Natural killer cell (primary cell): ENCODE results near the gene RPL23. TPM values are rescaled to one million over a fixed set of nuclear protein-coding genes. Genes with fewer than 3 reads are reported as not detected.
A peak's percentile ranks its signal among the peaks of the same experiment; 100 is the strongest.

ENCODE experiments used
- ATAC-seq, 3 donors: fragments of 150-1000 bp in 2 of 3; fragments of 200-7000 bp in 1 of 3; cut with Tn5 transposase; 1 replicate in 1 of 3; 2 replicates in 2 of 3; pipeline ENCODE4 v1.10.0; 2021; ENCODE audit warnings: mild to moderate bottlenecking in 2 of 3, moderate library complexity in 2 of 3
- DNase-seq, 2 donors: peaks; one replicate each; pipeline versions ENCODE4 v3.0.0 to v3.0.0-alpha.2; 2013 to 2021; ENCODE audit warnings: mixed read lengths in 1 of 2
- H3K27ac ChIP-seq: one replicate; pipeline ENCODE4 v1.5.1; 2013; ENCODE audit warnings: mild to moderate bottlenecking, low read length
- H3K27me3 ChIP-seq: one replicate; pipeline ENCODE4 v1.6.1; 2013; ENCODE audit warnings: low read length; ENCODE audit not compliant: control insufficient read depth, insufficient read depth
- H3K36me3 ChIP-seq: one replicate; pipeline ENCODE4 v1.6.1; 2013; ENCODE audit warnings: low read length; ENCODE audit not compliant: control insufficient read depth, insufficient read depth
- H3K4me1 ChIP-seq: one replicate; pipeline ENCODE4 v1.6.1; 2013; ENCODE audit warnings: low read length; ENCODE audit not compliant: control insufficient read depth, insufficient read depth
- H3K4me3 ChIP-seq: one replicate; pipeline ENCODE4 v1.5.1; 2013; ENCODE audit warnings: low read length
- H3K9me3 ChIP-seq: one replicate; pipeline ENCODE4 v1.6.1; 2013; ENCODE audit warnings: low read length; ENCODE audit not compliant: control insufficient read depth, insufficient read depth
- H3K27ac Mint-ChIP-seq, 2 donors: one replicate each; pipeline ENCODE4 v1.8.0; 2022; ENCODE audit warnings: mild to moderate bottlenecking in 2 of 2, mixed read lengths in 2 of 2, moderate library complexity in 1 of 2
- H3K27me3 Mint-ChIP-seq, 2 donors: one replicate each; pipeline ENCODE4 v1.8.0; 2022; ENCODE audit warnings: low read depth in 2 of 2, mixed read lengths in 2 of 2
- H3K36me3 Mint-ChIP-seq: one replicate; pipeline ENCODE4 v1.8.0; 2022; ENCODE audit warnings: mixed read lengths
- H3K4me1 Mint-ChIP-seq, 2 donors: one replicate each; pipeline ENCODE4 v1.8.0; 2022; ENCODE audit warnings: mixed read lengths in 2 of 2
- H3K4me3 Mint-ChIP-seq: one replicate; pipeline ENCODE4 v1.8.0; 2022; ENCODE audit warnings: mild to moderate bottlenecking, moderate library complexity, mixed read lengths
- H3K9me3 Mint-ChIP-seq, 2 donors: one replicate each; pipeline ENCODE4 v1.8.0; 2022; ENCODE audit warnings: mixed read lengths in 2 of 2
- WGBS: methylation state at CpG from one replicate; pipeline ENCODE4 v1.1.7; 2013; ENCODE audit warnings: missing lambda C conversion rate; ENCODE audit not compliant: insufficient coverage; 5-methylcytosine and 5-hydroxymethylcytosine counted together
- intact Hi-C: fragments of 100-400 bp; cut with micrococcal nuclease; formaldehyde crosslinking; loops from one replicate; pipeline ENCODE4 v1.14.2; 2022
- total RNA-seq, 4 donors: library from RNA; stranded (reverse); fragments of 120-200 nt in 1 of 4; gene quantifications; one replicate each; pipeline versions ENCODE4 v1.2.3 to v1.2.4, GENCODE V29; 2013 to 2022
- TF ChIP-seq, protein P1 (sequence below): fragments of 200-600 bp; IDR thresholded peaks from one replicate; pipeline ENCODE4 v1.8.0; 2022; ENCODE audit warnings: antibody characterized with exemption

Gene RPL23
- total RNA-seq, 3 donors from 2014 or later (not counting 1 experiment from before 2014, with no cell fraction given) = 752 to 934 (median 923) TPM

GRCh38 chr17:38898812-38899348, 45.4 kb upstream of the RPL23 start:
- Histone ChIP-seq H3K27me3 (no peaks in the 10 kb centered on the region), H3K4me3 (peak overlapping the region; percentile 14), H3K27ac (peak overlapping the region; percentile 93), H3K4me1 (peaks cover 97% of the 10 kb centered on the region), H3K36me3 (peaks cover 44% of the 10 kb centered on the region), H3K9me3 (no peaks in the 10 kb centered on the region)
- Mint-ChIP-seq H3K36me3 (no peaks in the 10 kb centered on the region), H3K4me3 (peak overlapping the region; percentile 87), H3K4me1 (peaks cover 62 to 72% of the 10 kb centered on the region in 2 donors), H3K9me3 (no peaks in the 10 kb centered on the region), H3K27me3 (no peaks in the 10 kb centered on the region), H3K27ac (peak overlapping the region; percentile 95)
- peak; percentile 75 to 86 (median 78) for ATAC-seq
- peak; percentile 81 to 91 for DNase-seq
- intact Hi-C loops = loop anchor here (1.0 to 2.0 kb wide), 2 partner anchors 30 to 46 kb away; partner anchors contain the start of gene RPL23
- WGBS = 1% methylated on average over 9 of the region's 11 CpGs
- TF ChIP-seq, protein P1, sequence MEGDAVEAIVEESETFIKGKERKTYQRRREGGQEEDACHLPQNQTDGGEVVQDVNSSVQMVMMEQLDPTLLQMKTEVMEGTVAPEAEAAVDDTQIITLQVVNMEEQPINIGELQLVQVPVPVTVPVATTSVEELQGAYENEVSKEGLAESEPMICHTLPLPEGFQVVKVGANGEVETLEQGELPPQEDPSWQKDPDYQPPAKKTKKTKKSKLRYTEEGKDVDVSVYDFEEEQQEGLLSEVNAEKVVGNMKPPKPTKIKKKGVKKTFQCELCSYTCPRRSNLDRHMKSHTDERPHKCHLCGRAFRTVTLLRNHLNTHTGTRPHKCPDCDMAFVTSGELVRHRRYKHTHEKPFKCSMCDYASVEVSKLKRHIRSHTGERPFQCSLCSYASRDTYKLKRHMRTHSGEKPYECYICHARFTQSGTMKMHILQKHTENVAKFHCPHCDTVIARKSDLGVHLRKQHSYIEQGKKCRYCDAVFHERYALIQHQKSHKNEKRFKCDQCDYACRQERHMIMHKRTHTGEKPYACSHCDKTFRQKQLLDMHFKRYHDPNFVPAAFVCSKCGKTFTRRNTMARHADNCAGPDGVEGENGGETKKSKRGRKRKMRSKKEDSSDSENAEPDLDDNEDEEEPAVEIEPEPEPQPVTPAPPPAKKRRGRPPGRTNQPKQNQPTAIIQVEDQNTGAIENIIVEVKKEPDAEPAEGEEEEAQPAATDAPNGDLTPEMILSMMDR = no peak

DNA sequence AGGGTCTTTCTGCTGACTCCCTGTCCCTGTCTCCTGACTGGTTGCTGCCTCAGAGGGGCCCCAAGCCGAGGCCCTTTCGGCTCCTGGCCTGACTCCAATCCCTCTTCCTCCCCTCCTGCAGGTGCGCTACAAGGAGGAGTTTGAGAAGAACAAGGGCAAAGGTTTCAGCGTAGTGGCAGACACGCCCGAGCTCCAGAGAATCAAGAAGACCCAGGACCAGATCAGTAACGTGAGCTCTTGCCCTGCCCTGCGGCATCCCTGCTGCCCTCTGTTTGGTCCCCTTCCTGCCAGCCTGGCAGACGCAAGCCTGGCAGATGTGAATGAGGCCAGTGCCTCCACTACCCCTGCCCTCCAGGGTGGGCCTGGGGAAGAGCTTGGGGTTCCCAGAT, 44.8 kb upstream of the RPL23 start:
- Mint-ChIP-seq H3K4me1 (peaks cover 64 to 72% of the 10 kb centered on the region in 2 donors), H3K27me3 (no peaks in the 10 kb centered on the region), H3K4me3 (peak overlapping the region; percentile 87), H3K36me3 (no peaks in the 10 kb centered on the region), H3K27ac (peak overlapping the region; percentile 95), H3K9me3 (no peaks in the 10 kb centered on the region)
- H3K9me3 ChIP-seq = no peaks in the 10 kb centered on the region
- peak overlapping the region; percentile 93 for H3K27ac ChIP-seq
- peak overlapping the region; percentile 11 for H3K4me3 ChIP-seq
- DNase-seq (peak in 1 of 2 donors; percentile 65), ATAC-seq (peak in 1 of 3 donors; percentile 2)
- H3K27me3 ChIP-seq = no peaks in the 10 kb centered on the region
- H3K36me3 ChIP-seq = peaks cover 39% of the 10 kb centered on the region
- TF ChIP-seq, protein P1 = no peak
- intact Hi-C loops = loop anchor here (1.0 to 2.0 kb wide), 2 partner anchors 29 to 45 kb away; partner anchors contain the start of gene RPL23
- WGBS = 7% methylated on average over 9 of the region's 9 CpGs
- H3K4me1 ChIP-seq = peaks cover 100% of the 10 kb centered on the region

DNA sequence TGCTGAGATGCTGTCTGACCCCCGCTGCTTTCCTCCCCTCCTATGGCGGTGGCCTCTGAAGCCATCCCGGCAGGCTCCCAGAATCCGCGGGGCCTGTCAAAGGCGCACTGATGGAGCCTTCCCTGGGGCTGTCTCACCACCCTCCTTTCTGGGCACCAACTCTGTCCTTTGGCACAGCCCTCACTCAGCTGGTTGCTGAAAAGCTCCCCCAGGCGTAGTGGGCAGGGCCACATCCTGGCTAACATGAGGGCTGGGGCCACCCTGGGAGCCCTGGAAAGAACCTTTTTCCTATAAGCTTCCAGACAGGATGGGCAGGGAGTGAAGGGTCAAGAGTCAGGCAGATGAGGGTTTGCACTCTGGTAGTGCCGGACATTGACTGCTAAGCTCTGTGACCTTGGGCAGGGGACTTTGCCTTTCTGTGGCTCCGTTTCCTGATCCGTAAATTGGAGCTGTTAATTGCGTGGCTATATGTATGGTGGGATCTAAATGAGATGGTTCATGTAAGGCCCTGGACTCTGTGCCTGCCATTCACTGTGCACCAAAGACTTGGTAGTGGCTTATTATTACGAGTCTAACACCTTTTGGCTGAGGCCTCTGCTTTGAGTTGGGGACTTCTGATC, 44.3 kb upstream of the RPL23 start:
- Histone ChIP-seq H3K36me3 (peaks cover 41% of the 10 kb centered on the region), H3K4me1 (peaks cover 100% of the 10 kb centered on the region), H3K9me3 (no peaks in the 10 kb centered on the region), H3K4me3 (no peak overlapping the region), H3K27ac (peak overlapping the region; percentile 93), H3K27me3 (no peaks in the 10 kb centered on the region)
- ATAC-seq = no peak
- 68% methylated on average over 12 of the region's 12 CpGs for WGBS
- TF ChIP-seq, protein P1 = no peak
- H3K4me3 Mint-ChIP-seq = peak overlapping the region; percentile 87
- H3K36me3 Mint-ChIP-seq = no peaks in the 10 kb centered on the region
- intact Hi-C loops = loop anchor here (1.0 to 2.0 kb wide), 2 partner anchors 29 to 44 kb away; partner anchors contain the start of gene RPL23
- no peaks in the 10 kb centered on the region for H3K9me3 Mint-ChIP-seq
- H3K27ac Mint-ChIP-seq = peak overlapping the region; percentile 95
- peaks cover 62 to 72% of the 10 kb centered on the region in 2 donors for H3K4me1 Mint-ChIP-seq
- H3K27me3 Mint-ChIP-seq = no peaks in the 10 kb centered on the region
- DNase-seq = no peak
